ENCODE results near the gene TAAR8.
"Not testable (repeated sequence)": the region's sequence is repeated elsewhere in the genome, so short reads cannot be mapped to it uniquely, and the experiment has no call there.

The TAAR8 gene

DNA sequence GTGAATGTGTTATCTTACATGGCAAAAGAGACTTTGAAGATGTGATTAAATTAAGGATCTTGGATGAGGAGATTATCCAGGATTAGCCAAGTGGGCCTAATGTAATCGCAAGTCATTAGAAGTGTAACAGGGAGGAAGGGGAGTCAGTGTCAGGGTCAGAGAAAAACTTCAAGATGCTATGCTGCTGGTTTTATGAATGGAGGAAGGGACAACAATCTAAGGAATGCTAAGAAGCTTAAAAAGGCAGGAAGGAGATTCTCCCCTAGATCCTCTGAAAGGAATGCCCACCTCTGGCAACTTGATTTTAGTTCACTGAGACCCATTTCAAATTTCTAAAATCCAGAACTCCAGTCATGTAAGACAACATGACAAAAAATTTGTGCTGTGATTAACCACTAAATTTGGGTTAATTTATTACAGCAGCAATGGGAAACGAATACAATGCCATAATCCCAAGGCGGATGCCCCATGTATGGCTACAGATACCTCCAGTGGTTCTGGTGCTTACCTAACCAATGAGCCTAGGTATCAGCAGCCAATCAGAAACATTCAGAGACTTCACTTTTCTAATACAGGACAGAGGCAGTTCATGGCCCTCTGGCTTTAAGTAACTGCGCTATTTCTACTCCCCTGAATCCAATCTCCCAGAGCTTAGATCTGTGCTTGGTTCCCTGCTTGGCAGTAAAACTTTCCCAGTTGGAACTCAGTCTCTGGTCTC lies 3.6 kb upstream of the TAAR8 start:
- no peak for DNase-seq

GRCh38 chr6:132551214-132551613 lies 1.3 kb upstream of the TAAR8 start:
- DNase-seq = no peak

GRCh38 chr6:132560087-132560486 lies 7.6 kb downstream of the TAAR8 start:
- not testable (repeated sequence) for DNase-seq

GRCh38 chr6:132566404-132566803 lies 13.9 kb downstream of the TAAR8 start:
- DNase-seq = no peak

- DNase-seq = no peak
Observed at GRCh38 chr6:132567566-132567965, 15.1 kb downstream of the TAAR8 start.

DNA sequence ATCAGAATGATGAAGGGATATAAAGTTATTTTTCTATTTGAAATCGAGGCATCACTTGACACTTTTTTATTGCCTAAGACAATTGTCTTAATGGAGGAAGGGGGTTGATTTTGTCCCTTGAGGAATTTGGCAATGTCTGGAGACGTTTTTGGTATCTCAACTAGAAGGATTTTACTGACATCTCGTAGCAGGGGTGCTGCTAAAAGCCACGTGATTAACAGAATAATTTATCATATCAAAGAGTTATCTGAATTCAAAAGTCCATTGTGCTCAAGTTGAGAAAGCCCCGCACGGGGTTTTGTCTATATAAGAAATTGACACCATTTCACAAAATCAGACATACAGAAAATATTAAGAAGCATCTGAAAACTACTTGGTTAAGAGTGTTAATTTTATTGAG lies 16.1 kb downstream of the TAAR8 start:
- no peak for DNase-seq

GRCh38 chr6:132569170-132569569 lies 16.7 kb downstream of the TAAR8 start:
- no peak for DNase-seq

DNA sequence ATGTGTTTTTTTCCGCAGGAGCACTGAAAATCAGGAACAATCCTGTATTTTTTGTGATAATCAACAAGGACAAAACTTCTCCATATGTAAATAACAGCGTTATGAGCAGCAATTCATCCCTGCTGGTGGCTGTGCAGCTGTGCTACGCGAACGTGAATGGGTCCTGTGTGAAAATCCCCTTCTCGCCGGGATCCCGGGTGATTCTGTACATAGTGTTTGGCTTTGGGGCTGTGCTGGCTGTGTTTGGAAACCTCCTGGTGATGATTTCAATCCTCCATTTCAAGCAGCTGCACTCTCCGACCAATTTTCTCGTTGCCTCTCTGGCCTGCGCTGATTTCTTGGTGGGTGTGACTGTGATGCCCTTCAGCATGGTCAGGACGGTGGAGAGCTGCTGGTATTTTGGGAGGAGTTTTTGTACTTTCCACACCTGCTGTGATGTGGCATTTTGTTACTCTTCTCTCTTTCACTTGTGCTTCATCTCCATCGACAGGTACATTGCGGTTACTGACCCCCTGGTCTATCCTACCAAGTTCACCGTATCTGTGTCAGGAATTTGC lies 17.8 kb downstream of the TAAR8 start, which contains the start of gene TAAR6:
Gene TAAR6, plus strand, starts transcription at position 102 of the 557 bp plus-strand sequence. Its CDS starts 0 bp downstream, at position 102.
- DNase-seq = no peak

DNA sequence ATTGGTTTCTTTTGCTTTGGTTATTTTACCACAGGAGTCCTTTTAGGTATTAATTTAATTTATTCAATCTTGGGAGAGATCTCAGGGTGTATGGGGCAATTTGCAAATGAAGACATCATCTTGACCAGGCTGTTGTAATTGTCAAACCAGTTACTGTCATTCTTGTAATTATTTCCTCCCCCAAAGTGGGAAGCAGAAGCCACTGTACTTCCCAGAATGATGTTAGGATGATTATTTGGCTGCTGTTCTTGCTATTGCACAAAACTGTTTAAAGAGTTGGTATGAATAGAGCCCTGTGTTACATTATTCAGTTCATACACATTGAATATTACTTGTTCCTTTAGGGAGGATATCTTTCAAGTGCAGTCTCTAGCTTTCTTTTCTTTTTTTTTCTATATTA lies 19.3 kb downstream of the TAAR8 start:
- DNase-seq = no peak

GRCh38 chr6:132584698-132585097 lies 32.2 kb downstream of the TAAR8 start:
- no peak for DNase-seq

GRCh38 chr6:132587424-132587823 lies 35.0 kb downstream of the TAAR8 start:
- DNase-seq = no peak

DNA sequence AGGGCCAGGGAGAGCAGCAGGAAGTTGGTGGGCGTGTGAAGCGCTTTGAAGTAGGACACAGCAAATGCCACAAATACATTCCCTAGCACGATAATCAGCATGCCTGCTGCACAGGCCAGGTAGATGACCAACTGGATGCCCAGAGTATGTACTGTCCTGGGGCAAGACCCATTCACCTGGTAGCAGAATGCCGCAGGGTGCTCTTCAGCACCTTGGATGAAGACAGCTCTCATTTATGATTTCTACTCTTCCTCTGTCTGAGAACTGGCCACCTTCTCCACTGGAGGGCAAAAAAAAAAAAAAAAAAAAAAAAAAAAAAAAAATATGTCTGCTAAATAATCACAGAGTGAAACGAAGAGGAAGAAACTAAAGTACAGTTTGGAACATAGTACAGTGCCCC lies 37.0 kb downstream of the TAAR8 start, which contains the start of gene TAAR5:
Gene TAAR5, minus strand, starts transcription at position 288 of the 400 bp plus-strand sequence. Its CDS starts 55 bp downstream, at position 233.
- DNase-seq = no peak

DNA sequence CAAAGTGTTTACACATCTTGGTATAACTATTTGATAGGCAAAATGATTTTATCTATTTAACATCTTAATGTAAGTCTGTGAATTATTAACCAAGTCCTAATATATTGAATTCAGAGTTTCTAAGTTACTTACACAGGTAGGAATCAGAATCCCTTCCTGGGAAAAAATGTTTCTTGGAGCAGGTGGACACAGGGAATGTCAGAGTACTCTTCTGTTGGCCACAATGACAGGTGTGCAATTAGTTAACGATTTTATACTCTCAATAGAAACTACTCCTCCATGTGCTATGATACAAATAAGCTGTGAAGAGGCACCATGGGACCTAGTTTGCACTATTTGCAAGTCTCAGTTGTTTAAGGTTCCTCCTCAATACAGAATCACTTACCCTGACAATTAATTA lies 37.9 kb downstream of the TAAR8 start:
- no peak for DNase-seq

DNA sequence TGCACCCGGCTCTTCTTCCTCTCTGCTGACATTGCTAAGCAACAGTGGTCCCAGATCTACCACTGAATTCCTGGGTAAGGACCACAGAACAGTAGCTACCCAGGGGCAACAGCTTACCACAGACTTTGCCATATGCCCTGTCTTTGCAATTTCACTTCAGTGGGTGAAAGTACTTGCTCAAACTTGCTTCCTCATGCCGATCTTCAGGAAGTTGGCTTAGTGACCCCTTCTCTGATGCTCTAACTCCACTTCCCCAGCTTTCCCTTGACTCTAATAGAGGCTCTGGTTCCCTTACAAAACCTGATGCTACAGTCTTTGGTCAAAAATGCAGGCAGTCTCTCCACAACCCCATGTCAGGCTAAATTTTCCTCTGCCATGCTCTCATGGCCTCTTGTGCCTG lies 40.4 kb downstream of the TAAR8 start:
- no peak for DNase-seq

- no peak for DNase-seq
Observed at GRCh38 chr6:132596201-132596600, 43.7 kb downstream of the TAAR8 start.

GRCh38 chr6:132598473-132598872 lies 46.0 kb downstream of the TAAR8 start:
- peak in 1 of 2 experiments; percentile 4 for DNase-seq

DNA sequence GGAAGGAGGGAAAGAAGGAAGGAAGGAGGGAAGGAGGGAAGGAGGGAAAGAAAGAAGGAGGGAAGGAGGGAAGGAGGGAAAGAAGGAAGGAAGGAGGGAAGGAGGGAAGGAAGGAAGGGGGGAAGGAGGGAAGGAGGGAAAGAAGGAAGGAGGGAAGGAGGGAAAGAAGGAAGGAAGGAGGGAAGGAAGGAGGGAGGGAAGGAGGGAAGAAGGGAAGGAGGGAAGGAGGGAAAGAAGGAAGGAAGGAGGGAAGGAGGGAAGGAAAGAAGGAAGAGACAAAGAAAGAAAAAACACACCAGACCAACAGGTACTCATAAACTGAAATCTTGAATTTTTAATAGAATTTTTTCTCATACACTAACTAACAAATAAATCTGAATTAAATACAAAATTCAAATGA lies 48.4 kb downstream of the TAAR8 start:
- not testable (repeated sequence) for DNase-seq

All from SW 1271 (cell line).